Activated B cell treated with CpG ODN at 0.5 μM for 24 hours (primary cell): Measurements from ENCODE around the gene NPAS2. TPM values are rescaled to one million over a fixed set of nuclear protein-coding genes. Genes with fewer than 3 reads are reported as not detected.

Source experiments
- ATAC-seq: fragments of 200-7000 bp; cut with Tn5 transposase; one replicate; pipeline ENCODE4 v1.10.0; 2021; ENCODE audit warnings: low read depth, mild to moderate bottlenecking, moderate library complexity
- CTCF ChIA-PET: fragments of 350-600 bp; sonication (Branson Sonifier 250); formaldehyde crosslinking; loops from one replicate; lab custom pipeline; 2021; ENCODE audit warnings: antibody characterized with exemption; lab: Charles Lee
- POLR2A ChIA-PET: fragments of 350-600 bp; sonication (Branson Sonifier 250); formaldehyde crosslinking; loops from one replicate; lab custom pipeline; 2021; ENCODE audit warnings: antibody characterized with exemption; lab: Charles Lee
- DNase-seq: peaks from one replicate; pipeline ENCODE4 v3.0.0; 2022
- H3K27ac Mint-ChIP-seq: one replicate; pipeline ENCODE4 v1.8.0; 2020; ENCODE audit warnings: mixed read lengths
- H3K27me3 Mint-ChIP-seq: one replicate; pipeline ENCODE4 v1.8.0; 2021; ENCODE audit warnings: mixed read lengths
- H3K36me3 Mint-ChIP-seq: one replicate; pipeline ENCODE4 v1.8.0; 2021; ENCODE audit warnings: low read depth, mixed read lengths
- H3K4me1 Mint-ChIP-seq: one replicate; pipeline ENCODE4 v1.8.0; 2021; ENCODE audit warnings: mixed read lengths
- H3K4me3 Mint-ChIP-seq: one replicate; pipeline ENCODE4 v1.8.0; 2020; ENCODE audit warnings: mild to moderate bottlenecking, mixed read lengths
- H3K9me3 Mint-ChIP-seq: one replicate; pipeline ENCODE4 v1.8.0; 2020; ENCODE audit warnings: mixed read lengths
- intact Hi-C: fragments of 100-400 bp; cut with micrococcal nuclease; formaldehyde crosslinking; loops from one replicate; pipeline ENCODE4 v1.15.1; 2024
- total RNA-seq: library from RNA; stranded (reverse); gene quantifications from 2 replicates; pipeline ENCODE4 v1.2.3, GENCODE V29; 2022
- TF ChIP-seq, protein P1 (sequence below): fragments of 200-600 bp; IDR thresholded peaks from one replicate; pipeline ENCODE4 v1.8.0; 2022; ENCODE audit warnings: antibody characterized with exemption, mild to moderate bottlenecking

The NPAS2 gene
- total RNA-seq, 1 donor from 2014 or later, result not detected

DNA sequence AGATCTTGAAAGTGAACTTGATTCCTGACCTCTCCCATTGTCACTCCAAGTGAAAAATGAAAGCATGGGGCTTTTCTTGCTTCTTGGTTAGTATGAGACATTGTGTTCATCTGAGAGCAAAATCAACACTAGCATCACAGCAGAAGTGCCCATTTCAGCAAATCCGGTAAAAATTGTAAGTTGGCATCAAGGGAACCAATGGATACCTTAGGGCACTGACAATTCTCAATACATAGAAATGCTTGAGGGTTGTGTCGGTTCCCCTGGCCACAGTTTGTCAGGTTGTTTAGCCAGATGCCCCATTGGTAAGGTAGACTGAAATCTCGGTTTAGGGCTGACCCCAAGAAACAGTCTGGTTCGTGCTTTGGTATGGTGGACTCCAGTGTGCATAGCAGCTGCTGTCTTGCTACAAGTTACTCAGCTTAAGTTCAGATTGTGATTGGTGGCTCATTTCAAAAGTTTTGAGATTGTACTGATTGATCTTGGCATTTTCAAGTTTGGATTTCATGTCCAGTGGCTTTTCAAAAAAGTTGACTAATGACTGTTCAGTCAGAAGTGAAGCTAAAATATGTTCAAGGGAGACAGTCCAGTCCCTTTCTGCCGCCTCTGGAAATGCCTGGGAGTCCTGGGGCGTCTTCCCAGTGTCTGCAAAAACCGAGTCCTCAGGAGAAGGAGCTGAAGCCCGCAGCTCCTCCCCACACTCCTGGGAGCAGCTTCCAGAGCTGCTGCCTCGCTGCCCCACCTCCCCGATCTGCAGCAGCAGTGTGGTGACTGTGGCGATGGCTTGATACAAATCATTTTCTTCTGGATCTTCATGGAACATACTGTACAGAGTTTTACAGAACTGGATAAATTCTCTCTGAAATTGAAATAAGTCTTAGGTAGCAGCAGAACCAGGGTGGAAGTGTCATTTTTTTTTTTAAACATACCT, 187.7 kb downstream of the NPAS2 start:
- no peak for ATAC-seq

DNA sequence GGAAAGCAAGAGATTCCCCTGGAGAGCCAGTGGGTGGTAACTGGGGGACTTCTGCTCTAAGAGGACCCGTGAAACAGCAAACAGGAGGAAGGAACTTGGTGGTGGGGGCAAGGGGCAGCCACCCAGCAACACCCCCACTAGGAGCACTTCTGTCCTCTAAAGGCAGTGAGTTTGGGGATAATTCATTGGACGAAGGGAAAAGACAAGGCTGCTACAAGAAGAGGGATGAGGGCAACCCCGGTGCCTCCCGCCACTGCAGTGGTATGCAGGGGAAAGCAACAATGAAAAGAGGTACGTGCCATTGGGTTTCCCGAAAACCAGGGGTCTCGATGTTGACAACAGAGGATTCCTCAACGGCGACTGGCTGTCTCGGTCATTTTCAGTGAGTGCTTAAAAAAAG, 191.2 kb downstream of the NPAS2 start:
- ATAC-seq, result no peak
- TF ChIP-seq, protein P1, sequence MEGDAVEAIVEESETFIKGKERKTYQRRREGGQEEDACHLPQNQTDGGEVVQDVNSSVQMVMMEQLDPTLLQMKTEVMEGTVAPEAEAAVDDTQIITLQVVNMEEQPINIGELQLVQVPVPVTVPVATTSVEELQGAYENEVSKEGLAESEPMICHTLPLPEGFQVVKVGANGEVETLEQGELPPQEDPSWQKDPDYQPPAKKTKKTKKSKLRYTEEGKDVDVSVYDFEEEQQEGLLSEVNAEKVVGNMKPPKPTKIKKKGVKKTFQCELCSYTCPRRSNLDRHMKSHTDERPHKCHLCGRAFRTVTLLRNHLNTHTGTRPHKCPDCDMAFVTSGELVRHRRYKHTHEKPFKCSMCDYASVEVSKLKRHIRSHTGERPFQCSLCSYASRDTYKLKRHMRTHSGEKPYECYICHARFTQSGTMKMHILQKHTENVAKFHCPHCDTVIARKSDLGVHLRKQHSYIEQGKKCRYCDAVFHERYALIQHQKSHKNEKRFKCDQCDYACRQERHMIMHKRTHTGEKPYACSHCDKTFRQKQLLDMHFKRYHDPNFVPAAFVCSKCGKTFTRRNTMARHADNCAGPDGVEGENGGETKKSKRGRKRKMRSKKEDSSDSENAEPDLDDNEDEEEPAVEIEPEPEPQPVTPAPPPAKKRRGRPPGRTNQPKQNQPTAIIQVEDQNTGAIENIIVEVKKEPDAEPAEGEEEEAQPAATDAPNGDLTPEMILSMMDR, result no peak
- Mint-ChIP-seq H3K27me3 (no peaks in the 10 kb centered on the region), H3K9me3 (no peaks in the 10 kb centered on the region), H3K4me3 (no peak overlapping the region), H3K27ac (peak overlapping the region; percentile 79), H3K4me1 (peaks cover 21% of the 10 kb centered on the region), H3K36me3 (peaks cover 76% of the 10 kb centered on the region)
- ChIA-PET CTCF (interaction anchor here (0.6 to 7.2 kb wide), 2 partner anchors 192 to 207 kb away, joined by 3 to 126 read pairs; no protein-coding TSS in a partner anchor), POLR2A (interaction anchor here (0.9 kb wide), 1 partner anchor 9 kb away, joined by 3 read pairs; the partner anchor contains the start of gene RPL31)
- intact Hi-C loops, result loop anchor here (5.0 kb wide), 1 partner anchor 376 kb away; the partner anchor contains the start of gene CREG2
- no peak for DNase-seq

More for the DNA sequence above, 187.7 kb downstream of the NPAS2 start:
- Mint-ChIP-seq H3K4me1 (peaks cover 49% of the 10 kb centered on the region), H3K36me3 (peaks cover 90% of the 10 kb centered on the region), H3K27ac (peak overlapping the region; percentile 74), H3K27me3 (no peaks in the 10 kb centered on the region), H3K9me3 (no peaks in the 10 kb centered on the region), H3K4me3 (no peak overlapping the region)
- CTCF ChIA-PET, result interaction anchor here (1.5 to 7.2 kb wide), 2 partner anchors 195 to 200 kb away, joined by 4 to 126 read pairs; no protein-coding TSS in a partner anchor
- TF ChIP-seq, protein P1, result no peak
- POLR2A ChIA-PET, result interaction anchor here (0.6 to 1.5 kb wide), 4 partner anchors 131 to 216 kb away, joined by 3 to 5 read pairs (median 3); no protein-coding TSS in a partner anchor
- DNase-seq, result no peak
- intact Hi-C loops, result no loop called here

DNA sequence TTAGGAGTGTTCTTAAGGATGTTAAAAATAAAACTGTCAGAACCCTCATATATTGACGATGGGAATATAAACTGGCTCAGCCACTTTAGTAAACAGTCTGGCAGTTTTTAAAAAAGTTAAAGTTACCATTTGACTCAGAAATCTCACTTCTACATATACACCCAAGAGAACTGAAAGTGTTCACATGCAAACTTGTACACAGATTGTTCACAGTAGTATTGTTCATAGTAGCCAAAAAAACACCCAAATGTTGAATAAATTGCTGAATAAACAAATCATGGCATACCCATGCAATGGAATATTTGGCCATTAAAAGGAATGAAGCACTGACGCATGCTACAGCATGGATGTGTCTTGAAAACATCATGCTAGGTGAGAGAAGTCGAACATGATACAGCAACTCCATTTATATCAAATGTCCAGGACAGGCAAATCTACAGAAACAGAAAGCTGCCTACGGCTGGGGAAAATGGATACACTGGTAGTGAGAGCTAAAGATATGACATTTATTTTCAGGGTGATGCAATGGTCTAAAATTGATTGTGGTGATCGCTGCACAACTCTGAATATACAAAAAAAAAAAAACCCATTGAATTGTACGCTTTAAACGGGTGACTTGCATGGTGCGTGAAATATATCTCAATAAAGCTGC, 192.2 kb downstream of the NPAS2 start:
- DNase-seq (no peak), ATAC-seq (peak; percentile 56)
- ChIA-PET CTCF (interaction anchor here (0.8 to 7.2 kb wide), 20 partner anchors 10 to 330 kb away, joined by 3 to 126 read pairs (median 6); partner anchors contain the start of genes CNOT11, RPL31 and TBC1D8), POLR2A (interaction anchor here (0.7 to 1.3 kb wide), 7 partner anchors 10 to 431 kb away, joined by 3 to 10 read pairs (median 5); partner anchors contain the start of genes RPL31 and TBC1D8)
- H3K27ac Mint-ChIP-seq, result peak overlapping the region; percentile 79
- intact Hi-C loops, result loop anchor here (1.0 to 5.0 kb wide), 6 partner anchors 10 to 375 kb away; partner anchors contain the start of genes CNOT11, CREG2 and RPL31
- no peaks in the 10 kb centered on the region for H3K27me3 Mint-ChIP-seq
- H3K4me3 Mint-ChIP-seq, result no peak overlapping the region
- peaks cover 66% of the 10 kb centered on the region for H3K36me3 Mint-ChIP-seq
- TF ChIP-seq, protein P1, result no peak
- H3K9me3 Mint-ChIP-seq, result no peaks in the 10 kb centered on the region
- H3K4me1 Mint-ChIP-seq, result peaks cover 21% of the 10 kb centered on the region

DNA sequence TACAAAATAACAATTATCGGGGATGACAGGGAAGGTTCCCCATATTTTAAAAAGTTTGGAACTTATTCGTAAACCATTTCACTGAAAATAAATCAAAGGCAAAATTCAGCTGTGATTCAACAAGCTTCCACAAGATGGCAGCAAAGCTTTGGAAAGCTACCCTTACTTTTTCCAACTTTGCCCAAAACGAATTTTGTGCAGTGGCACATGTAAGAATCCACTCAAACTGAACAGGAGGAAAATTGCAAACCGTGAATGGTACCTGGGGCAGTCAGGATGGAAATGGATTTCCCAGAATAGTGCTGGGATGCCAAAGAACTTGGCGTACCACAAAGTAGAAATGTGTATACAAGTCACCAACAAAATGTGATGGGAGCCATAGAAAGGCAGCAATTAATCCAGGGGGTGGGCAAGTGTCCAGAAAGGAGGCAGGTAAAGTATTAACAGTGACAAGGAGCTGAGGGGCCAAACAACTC, 192.8 kb downstream of the NPAS2 start:
- Mint-ChIP-seq H3K27me3 (no peaks in the 10 kb centered on the region), H3K27ac (no peak overlapping the region)
- POLR2A ChIA-PET, result interaction anchor here (0.7 to 1.3 kb wide), 7 partner anchors 10 to 432 kb away, joined by 3 to 10 read pairs (median 5); partner anchors contain the start of genes RPL31 and TBC1D8

More for the DNA sequence above, 192.8 kb downstream of the NPAS2 start:
- ATAC-seq (no peak), DNase-seq (no peak)
- Mint-ChIP-seq H3K4me1 (peaks cover 20% of the 10 kb centered on the region), H3K9me3 (no peaks in the 10 kb centered on the region), H3K36me3 (peaks cover 62% of the 10 kb centered on the region), H3K4me3 (no peak overlapping the region)
- CTCF ChIA-PET, result interaction anchor here (0.8 to 7.2 kb wide), 20 partner anchors 11 to 329 kb away, joined by 3 to 126 read pairs (median 6); partner anchors contain the start of genes CNOT11, RPL31 and TBC1D8
- intact Hi-C loops, result loop anchor here (1.0 to 5.0 kb wide), 6 partner anchors 10 to 375 kb away; partner anchors contain the start of genes CNOT11, CREG2 and RPL31
- TF ChIP-seq, protein P1, result peak; percentile 93
